Prostate gland (tissue), 2 donors: ENCODE data around the gene FAM229B.

Experiments used
- POLR2A ChIP-seq: fragments of 450-650 bp; IDR thresholded peaks from one replicate; pipeline ENCODE4 v1.6.1; 2016; ENCODE audit warnings: antibody characterized with exemption, mild to moderate bottlenecking
- POLR2AphosphoS5 ChIP-seq: sonication (generic); formaldehyde crosslinking; IDR thresholded peaks from one replicate; pipeline ENCODE4 v1.6.1; 2017; ENCODE audit warnings: antibody characterized with exemption
- TF ChIP-seq, protein P1 (sequence below), 4 experiments: fragments of 200-600 bp in 2 of 4; fragments of 450-650 bp in 2 of 4; sonication (generic) in 2 of 4; IDR thresholded peaks; 1 replicate in 3 of 4; 2 replicates in 1 of 4; pipeline ENCODE4 v1.5.1; 2016 to 2019; ENCODE audit warnings: antibody characterized with exemption in 4 of 4, mild to moderate bottlenecking in 2 of 4, moderate library complexity in 2 of 4

- TF ChIP-seq POLR2A (no peak), POLR2AphosphoS5 (no peak)
- TF ChIP-seq, protein P1, sequence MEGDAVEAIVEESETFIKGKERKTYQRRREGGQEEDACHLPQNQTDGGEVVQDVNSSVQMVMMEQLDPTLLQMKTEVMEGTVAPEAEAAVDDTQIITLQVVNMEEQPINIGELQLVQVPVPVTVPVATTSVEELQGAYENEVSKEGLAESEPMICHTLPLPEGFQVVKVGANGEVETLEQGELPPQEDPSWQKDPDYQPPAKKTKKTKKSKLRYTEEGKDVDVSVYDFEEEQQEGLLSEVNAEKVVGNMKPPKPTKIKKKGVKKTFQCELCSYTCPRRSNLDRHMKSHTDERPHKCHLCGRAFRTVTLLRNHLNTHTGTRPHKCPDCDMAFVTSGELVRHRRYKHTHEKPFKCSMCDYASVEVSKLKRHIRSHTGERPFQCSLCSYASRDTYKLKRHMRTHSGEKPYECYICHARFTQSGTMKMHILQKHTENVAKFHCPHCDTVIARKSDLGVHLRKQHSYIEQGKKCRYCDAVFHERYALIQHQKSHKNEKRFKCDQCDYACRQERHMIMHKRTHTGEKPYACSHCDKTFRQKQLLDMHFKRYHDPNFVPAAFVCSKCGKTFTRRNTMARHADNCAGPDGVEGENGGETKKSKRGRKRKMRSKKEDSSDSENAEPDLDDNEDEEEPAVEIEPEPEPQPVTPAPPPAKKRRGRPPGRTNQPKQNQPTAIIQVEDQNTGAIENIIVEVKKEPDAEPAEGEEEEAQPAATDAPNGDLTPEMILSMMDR (IDR thresholded peaks at IDR 0.05), result no peak
These were observed 51.7 kb downstream of the FAM229B start for GRCh38 chr6:112139052-112139451.
